Brain pericyte (primary cell): Measurements from ENCODE around the gene DMAC2L.
"Not testable (repeated sequence)": the region's sequence is repeated elsewhere in the genome, so short reads cannot be mapped to it uniquely, and the experiment has no call there.

Experiments
- DNase-seq: peaks from one replicate; pipeline ENCODE4 v3.0.0-alpha.2; 2012; ENCODE audit warnings: low read depth, low spot score

Gene DMAC2L

DNA sequence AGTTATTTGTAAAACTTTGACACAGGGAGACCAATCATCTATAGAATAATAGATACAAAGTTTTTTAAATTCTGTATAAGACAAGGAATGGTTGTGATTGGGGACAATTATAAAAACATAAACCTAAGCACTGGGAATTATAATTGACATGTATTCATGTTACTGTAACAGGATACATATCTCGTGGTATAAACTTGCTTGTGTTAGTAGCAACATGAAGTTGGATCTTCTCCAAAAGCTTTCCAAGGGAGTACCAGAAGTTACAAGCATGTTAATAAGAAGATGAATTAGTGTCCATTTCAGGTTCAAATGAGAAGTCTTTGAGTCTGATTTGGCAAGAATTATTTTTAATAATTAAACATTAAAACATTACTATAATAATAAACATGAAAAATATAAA is 42.4 kb downstream of the DMAC2L start:
- no peak for DNase-seq

GRCh38 chr14:50355692-50356091 is 43.6 kb downstream of the DMAC2L start:
- DNase-seq = no peak

DNA sequence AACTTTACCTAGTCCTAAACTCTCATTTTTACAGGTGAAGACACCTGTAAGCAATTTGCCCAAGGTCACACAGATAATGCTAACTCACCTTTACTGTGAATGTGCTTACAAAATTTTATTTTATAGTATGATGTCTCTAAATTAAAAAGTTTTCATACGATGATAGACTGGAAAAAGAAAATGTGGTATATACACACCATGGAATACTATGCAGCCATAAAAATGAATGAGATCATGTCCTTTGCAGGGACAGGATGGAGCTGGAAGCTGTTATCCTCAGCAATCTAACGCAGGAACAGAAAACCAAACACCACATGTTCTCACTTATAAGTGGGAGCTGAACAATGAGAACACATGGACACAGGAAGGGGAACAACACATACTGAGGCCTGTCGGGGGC is 44.2 kb downstream of the DMAC2L start:
- not testable (repeated sequence) for DNase-seq

DNA sequence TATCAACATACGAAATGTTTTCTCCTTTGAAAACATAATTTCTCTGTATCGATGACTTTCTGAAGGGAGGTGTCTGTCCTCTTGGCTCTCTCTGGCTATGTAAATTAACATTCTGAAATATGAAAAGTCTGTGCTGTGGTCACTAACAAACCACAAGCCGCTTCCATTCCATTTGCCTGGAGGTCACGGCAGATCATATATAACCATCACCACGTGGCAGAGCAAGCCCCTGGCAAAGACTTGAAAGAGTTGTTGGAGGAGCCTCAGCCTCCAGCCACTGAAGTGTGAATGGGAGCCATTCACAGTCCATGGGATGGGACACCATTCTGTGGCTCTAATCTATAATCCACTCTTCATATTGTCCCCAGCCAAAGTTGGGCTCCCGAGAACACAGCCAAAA is 45.0 kb downstream of the DMAC2L start:
- no peak for DNase-seq

GRCh38 chr14:50357753-50358395 is 45.8 kb downstream of the DMAC2L start:
- no peak for DNase-seq

GRCh38 chr14:50359631-50360030 is 47.5 kb downstream of the DMAC2L start:
- DNase-seq = no peak

GRCh38 chr14:50360093-50360492 is 48.0 kb downstream of the DMAC2L start:
- DNase-seq = no peak

DNA sequence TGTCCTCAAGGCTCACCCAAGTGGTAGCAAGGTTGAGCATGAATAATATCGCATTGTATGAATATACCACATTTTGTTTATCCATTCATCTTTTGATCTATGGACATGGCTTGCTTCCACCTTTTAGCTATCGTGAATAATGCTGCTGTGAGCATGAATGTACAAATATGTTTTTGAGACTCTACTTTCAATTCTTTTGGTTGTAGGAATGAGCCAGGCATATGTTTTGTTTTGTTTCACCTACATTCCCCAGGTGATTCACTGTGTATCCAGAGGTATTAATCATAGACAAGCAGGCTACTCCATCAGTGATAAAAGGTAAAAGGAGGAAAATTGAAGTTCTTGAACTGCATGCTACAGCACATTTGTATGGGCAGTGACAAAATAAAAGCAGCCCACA is 48.7 kb downstream of the DMAC2L start:
- no peak for DNase-seq

DNA sequence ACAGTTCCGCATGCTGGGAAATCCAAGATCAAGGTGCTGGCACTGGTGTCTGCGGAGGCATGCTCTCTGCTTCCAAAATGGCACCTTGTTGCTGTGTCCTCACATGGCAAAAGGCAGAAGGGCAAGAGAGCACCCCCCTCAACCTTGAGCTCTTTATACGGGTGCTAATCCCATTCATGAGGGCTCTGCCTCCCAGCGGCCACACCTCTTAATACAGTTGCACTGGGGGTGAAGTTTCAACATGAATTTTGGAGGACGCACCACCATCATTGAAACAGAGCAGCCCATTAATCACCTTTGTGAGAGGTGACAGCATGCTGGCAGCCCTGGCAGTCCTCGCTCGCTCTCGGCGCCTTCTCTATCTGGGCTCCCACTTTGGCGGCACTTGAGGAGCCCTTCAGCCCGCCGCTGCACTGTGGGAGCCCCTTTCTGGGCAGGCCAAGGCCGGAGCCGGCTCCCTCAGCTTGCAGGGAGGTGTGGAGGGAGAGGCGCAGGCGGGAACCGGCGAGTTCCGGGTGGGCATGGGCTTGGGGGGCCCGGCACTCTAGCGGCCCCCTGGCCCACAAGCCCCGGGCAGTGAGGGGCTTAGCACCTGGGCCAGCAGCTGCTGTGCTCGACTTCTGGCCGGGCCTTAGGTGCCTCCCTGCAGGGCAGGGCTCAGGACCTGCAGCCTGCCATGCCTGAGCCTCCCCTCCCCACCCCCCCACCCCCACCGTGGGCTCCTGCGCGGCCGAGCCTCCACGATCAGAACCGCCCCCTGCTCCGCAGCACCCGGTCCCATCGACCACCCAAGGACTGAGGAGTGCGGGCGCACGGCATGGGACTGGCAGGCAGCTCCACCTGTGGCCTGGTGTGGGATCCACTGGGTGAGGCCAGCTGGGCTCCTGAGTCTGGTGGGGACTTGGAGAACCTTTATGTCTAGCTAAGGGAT is 49.6 kb downstream of the DMAC2L start:
- DNase-seq = not testable (repeated sequence)

DNA sequence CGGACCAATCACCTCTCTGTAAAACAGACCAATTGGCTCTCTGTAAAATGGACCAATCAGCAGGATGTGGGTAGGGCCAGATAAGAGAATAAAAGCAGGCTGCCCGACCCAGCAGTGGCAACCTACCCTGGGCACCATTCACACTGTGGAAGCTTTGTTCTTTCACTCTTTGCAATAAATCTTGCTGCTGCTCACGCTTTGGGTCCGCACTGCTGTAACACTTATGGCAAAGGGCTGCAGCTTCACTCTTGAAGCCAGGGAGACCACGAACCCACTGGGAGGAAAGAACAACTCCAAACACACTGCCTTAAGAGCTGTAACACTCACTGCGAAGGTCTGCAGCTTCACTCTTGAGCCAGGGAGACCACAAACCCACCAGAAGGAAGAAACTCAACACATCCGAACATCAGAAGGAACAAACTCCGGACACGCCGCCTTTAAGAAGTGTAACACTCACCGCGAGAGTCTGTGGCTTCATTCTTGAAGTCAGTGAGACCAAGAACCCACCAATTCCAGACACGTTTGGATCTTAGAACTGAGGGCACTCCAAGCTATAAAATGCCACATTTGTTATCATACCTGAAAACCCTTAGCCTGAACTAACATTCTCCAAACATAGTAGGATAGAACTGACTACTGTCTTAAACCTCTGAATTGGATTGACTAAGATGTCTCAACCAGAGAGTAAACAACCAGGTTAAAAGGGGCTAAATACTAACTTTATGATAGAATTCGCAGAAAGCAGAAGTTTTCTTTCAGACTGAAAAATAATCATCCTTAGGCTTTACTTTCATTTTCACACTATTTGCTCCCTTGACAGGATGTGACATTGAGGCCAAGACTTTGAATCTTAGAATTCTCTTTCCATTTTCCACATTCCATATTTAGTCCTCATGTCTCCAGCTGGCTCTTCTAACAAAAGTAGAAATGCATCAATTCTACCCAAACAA is 50.9 kb downstream of the DMAC2L start:
- DNase-seq = no peak

- no peak for DNase-seq
Observed at GRCh38 chr14:50363714-50364111, 51.6 kb downstream of the DMAC2L start.

- no peak for DNase-seq
Observed at GRCh38 chr14:50364792-50365191, 52.7 kb downstream of the DMAC2L start.

GRCh38 chr14:50365572-50365971 is 53.4 kb downstream of the DMAC2L start:
- not testable (repeated sequence) for DNase-seq

DNA sequence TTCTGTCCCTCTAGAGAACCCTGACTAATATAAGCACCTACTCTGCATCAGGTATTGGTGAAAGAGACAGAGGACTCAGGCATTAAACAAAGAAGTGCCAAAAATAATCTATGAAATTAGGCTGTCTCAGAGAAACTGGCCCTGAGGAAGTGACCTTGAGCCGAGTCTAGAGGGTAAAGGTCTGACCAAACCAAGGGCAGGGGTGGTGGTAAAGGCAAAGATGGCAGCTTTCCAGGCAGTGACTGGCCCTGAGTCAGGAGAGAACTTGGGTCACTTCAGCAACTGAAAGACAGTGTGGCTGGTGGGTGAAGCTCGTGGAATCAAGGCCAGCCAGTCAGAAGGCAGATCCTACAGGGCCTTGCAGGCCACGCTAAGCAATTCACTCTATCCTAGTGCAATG is 54.0 kb downstream of the DMAC2L start:
- DNase-seq = no peak

GRCh38 chr14:50366589-50366988 is 54.5 kb downstream of the DMAC2L start:
- no peak for DNase-seq

DNA sequence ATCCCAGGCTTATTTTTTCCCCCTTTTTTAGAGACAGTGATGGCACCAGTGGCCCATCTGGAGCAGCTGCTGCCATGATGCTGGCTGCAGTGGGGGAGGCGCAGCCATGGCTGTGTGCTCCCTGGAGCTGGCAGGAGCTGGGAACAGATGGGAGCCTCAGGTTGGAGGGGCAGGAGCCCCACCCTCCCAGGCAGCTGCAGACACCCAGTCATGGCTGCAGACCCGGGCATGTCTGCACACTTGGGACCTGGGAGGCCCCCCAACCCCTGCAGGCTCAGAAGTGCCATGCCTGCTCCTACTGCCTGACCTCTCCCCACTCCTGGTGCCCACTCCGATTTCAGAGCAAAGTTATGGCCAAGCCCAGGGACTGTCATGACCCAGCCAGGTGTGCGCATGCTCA is 59.4 kb downstream of the DMAC2L start:
- DNase-seq = no peak

DNA sequence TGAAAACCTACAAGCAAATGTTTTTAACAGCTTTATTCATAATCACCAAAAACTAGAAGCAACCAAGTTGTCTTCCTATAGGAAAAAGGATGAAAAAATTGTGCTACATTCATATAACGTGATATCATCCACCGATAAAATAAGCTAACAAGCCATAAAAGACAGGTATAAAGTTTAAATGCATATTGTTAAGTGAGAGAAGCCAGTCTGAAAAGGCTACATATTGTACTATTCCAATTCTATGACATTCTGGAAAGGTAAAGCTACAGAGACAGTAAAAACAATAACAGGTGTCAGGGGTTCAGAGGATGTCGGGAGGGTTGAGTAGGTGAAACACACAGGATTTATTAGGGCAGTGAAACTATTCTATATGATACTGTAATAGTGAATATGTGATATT is 61.8 kb downstream of the DMAC2L start:
- DNase-seq = no peak

GRCh38 chr14:50375760-50376159 is 63.6 kb downstream of the DMAC2L start:
- DNase-seq = no peak
